HG02571 (cell line): Measurements from ENCODE around the gene CRNKL1.
"Not testable (repeated sequence)": the region's sequence is repeated elsewhere in the genome, so short reads cannot be mapped to it uniquely, and the experiment has no call there.

Experiments
- ATAC-seq: cut with Tn5 transposase; IDR thresholded peaks from one replicate; pipeline ENCODE4 v1.9.1; 2021; ENCODE audit warnings: mild to moderate bottlenecking, moderate library complexity; ENCODE audit not compliant: unreplicated experiment

Gene CRNKL1

DNA sequence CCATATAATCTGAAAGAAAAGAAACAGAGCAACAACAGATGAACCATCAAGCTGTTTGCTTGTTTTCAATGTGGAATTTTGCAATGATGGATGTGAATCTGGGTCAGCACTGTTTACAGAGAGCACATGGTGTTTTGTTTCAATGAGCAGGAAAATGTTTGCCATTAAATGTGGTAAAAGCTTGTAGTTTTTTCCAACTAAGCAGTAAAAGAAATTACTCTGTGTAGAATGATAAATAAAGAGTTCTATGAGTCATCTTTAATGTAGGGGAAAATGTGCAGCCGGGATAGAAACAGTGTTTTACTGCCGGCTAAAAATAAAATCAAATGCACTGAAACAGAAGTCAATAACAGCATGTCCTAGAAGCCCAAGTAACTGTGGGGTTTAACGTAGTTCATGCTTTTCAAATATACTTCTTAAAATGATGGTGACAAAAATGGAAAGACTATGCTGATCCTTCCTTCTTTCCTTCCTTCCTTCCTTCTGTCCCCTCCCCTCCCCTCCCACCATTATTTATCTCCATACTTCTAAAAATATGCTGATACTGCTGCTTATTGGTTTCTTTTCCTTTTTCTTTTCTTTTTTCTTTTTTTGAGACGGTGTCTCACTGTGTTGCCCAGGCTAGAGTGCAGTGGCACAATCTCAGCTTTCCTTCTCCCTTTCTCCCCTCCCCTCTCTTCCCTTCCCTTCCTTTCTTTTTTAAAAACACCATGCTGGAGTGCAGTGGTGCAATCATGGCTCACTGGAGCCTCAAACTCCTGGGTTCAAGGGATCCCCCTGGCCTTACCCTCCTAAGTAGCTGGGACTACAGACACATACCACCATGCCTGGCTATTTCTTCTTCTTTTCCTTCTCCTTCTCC, 41.4 kb downstream of the CRNKL1 start:
- no peak for ATAC-seq

- ATAC-seq = no peak
Measured at GRCh38 chr20:20009784-20010253, 42.4 kb downstream of the CRNKL1 start.

DNA sequence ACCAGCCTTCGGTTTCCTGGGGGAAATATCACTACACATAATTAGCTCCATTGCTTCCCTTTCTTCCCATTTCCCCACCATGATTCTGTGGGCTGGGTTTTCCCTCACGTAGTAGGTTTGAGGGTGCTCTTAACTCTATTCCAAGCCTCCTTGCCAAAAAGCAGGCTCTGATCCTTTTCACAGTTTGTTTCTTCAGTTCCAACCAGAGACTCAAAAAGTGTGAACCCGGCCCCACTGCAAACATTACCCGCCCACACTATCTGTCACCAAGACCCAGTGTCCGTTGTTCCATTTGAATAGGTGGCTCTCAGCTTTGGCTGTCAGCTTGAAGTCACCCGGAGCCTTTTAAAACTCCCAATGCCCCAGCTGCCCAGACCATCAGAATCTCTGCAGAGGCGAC, 46.9 kb downstream of the CRNKL1 start:
- no peak for ATAC-seq

GRCh38 chr20:20003955-20004322, 48.3 kb downstream of the CRNKL1 start:
- ATAC-seq = not testable (repeated sequence)

- ATAC-seq = no peak
Measured at GRCh38 chr20:20003031-20003954, 49.0 kb downstream of the CRNKL1 start.

DNA sequence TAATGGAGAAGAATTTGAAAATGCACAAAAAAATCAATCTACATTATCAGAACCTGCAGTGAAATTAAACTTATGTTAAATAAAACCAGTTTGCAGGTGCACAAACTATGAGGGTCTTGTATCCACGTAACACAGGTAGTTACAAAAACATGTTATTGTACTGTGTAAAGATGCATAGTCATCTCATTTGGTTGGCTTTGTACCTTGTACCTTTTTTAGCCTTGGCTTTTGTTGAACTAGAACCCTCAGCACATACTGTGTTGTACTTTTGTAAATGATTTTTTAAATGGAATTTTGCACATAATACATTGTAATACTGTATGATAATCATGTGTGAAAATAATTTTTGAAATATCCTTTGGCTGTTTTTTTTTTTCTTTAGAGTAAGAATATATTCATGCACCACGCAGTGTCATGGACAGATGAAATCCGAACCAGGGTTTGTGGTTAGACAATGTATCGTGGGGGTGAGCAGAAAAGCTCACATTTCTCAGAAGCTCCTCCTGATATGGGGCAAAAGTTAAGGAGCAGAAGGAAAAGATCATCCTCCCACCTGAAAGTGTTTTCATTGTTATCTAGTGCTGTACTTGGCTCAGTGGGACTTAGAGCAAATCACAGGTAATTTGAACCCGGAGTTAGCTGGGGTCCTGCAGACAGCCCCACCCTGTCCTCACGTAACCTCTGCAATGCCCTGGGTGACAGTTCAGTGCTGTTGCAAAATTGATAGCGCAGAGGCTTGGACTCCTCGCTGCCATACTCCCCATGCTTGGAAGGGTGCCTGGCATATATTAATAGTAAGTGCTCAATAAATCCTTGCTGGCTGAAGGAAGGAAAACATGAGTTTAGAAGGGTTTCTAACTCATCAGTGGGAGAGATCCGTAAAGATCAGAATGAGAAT, 49.9 kb downstream of the CRNKL1 start:
- ATAC-seq = no peak

DNA sequence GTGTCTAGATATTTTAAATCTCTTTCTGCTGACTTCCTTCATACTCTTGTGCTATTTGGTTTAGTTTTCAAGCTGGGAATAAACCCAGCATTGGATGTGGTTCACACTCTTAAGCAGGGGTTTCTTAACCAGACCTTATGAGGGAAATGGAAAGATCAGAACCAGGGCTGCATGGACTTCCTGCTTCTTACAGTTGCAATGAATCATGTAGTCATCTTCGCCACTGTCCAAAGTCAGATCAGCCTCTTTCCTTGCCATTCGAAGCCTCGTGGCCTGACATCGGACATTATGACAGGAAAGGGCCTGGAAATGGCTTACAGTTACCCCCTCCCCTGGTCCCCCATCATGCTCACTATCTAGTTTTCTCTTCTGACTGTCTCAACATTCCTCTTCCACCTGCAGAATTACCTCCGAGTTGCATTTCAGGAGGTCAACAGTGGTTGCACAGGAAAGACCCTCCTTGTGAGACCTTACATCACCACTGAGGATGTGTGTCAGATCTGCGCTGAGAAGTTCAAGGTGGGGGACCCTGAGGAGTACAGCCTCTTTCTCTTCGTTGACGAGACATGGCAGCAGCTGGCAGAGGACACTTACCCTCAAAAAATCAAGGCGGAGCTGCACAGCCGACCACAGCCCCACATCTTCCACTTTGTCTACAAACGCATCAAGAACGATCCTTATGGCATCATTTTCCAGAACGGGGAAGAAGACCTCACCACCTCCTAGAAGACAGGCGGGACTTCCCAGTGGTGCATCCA, 51.9 kb downstream of the CRNKL1 start:
- ATAC-seq = no peak

DNA sequence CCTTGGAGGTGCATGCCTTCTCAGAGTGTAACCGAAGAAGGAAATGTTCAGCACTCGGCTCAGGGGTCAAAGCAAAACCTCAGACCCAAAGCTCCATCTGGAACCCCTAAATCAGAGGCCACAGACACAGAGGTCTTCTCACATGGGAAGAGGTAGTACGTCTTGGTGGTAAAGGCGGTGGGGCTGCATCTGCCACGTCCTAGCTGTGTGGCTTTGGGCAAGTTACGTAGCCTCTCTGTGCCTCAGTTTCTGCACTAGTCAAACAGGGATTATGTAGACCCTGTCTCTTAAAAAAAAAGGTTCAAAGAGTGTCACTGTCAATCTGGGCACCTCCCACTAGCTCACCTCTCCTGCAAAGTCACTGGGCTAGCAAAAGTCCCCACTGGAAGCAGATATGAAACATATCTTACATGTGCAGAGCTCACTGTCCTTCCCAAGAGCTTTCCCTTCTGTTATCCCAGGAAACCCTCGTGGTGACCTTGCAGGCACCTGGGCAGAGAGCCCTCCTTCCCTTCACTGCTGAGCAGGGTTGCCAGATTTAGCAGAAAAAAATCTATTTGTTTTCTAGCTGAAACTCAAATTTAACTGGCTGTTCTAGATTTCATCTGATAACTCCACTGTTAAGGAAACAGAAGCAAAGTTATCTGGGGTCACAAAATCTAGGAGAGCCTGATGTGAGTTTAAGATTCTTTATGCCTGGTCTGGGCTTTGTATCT, 53.1 kb downstream of the CRNKL1 start:
- no peak for ATAC-seq

GRCh38 chr20:19996917-19997316, 55.3 kb downstream of the CRNKL1 start:
- no peak for ATAC-seq

GRCh38 chr20:19996222-19996621, 56.0 kb downstream of the CRNKL1 start:
- ATAC-seq = no peak

- no peak for ATAC-seq
Measured at GRCh38 chr20:19995220-19995863, 56.9 kb downstream of the CRNKL1 start.

GRCh38 chr20:19993958-19994669, 58.2 kb downstream of the CRNKL1 start:
- no peak for ATAC-seq

GRCh38 chr20:19992996-19993908, 59.0 kb downstream of the CRNKL1 start:
- ATAC-seq = no peak

GRCh38 chr20:19991854-19992253, 60.4 kb downstream of the CRNKL1 start:
- ATAC-seq = no peak

DNA sequence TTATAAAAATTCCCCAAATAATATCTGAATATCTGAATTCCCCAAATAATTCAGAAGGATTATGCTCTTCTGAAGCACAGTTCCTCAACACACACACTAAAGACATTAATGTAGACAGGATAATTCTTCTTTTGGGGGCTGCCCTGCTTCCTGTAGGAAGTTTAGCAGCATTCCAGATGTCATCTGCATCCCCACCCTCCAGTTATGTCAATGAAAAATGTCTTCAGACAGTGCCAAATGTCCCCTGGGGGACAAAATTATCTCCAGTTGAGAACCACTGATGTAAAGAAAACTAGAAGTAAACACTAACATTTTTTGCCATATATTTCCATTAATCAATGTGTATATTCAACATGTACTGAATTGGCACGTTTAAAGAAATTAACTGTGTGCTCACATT, 61.0 kb downstream of the CRNKL1 start:
- ATAC-seq = no peak

GRCh38 chr20:19990850-19991249, 61.4 kb downstream of the CRNKL1 start:
- no peak for ATAC-seq

DNA sequence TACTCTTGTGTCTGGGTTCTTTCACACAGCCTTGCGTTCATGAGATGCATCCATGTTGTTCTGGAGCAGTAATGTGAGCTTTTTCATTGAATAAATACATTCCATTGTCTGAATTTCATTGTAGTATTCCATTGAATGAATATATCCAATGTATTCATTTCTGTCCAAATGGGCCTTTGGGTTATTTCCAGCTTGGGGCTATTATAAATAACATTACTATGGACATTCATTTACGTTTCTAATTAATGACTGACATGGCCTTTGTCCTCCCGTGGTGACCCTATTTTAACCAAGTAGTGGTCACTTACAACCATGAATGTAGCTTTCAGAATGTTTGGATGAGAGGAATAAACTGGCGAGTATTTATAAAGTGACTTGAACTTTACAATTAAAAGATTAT, 65.2 kb downstream of the CRNKL1 start:
- no peak for ATAC-seq
